ENCODE results near the gene KLHL26. TPM values are rescaled to one million over a fixed set of nuclear protein-coding genes. Genes with fewer than 3 reads are reported as not detected.
"Not testable (repeated sequence)": the region's sequence is repeated elsewhere in the genome, so short reads cannot be mapped to it uniquely, and the experiment has no call there.

The KLHL26 gene
- total RNA-seq, 4 donors from 2014 or later, result 7.9 to 23.2 (median 18.2) TPM

DNA sequence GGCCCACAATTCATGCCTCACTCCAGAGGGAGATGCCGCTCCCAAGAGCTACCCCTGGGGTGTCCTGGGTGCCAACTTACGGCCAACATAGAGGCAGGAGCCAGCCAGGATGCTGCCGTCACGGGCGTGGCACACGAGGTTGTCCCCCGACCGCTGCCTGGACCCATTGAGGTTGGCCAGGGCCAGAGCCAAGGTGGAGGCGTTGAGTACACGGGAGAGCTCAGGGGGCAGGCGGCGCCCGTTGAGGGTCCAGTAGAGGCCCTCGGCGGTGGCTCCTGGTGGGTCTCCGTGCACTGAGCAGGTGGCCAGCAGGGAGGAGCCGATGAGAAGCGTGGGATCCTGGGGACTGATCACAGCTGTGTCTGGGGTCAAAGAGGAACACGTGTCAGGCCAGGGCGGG, 37.3 kb upstream of the KLHL26 start:
- no peak for TF ChIP-seq POLR2A (IDR thresholded peaks at IDR 0.05)
- TF ChIP-seq, protein P1, sequence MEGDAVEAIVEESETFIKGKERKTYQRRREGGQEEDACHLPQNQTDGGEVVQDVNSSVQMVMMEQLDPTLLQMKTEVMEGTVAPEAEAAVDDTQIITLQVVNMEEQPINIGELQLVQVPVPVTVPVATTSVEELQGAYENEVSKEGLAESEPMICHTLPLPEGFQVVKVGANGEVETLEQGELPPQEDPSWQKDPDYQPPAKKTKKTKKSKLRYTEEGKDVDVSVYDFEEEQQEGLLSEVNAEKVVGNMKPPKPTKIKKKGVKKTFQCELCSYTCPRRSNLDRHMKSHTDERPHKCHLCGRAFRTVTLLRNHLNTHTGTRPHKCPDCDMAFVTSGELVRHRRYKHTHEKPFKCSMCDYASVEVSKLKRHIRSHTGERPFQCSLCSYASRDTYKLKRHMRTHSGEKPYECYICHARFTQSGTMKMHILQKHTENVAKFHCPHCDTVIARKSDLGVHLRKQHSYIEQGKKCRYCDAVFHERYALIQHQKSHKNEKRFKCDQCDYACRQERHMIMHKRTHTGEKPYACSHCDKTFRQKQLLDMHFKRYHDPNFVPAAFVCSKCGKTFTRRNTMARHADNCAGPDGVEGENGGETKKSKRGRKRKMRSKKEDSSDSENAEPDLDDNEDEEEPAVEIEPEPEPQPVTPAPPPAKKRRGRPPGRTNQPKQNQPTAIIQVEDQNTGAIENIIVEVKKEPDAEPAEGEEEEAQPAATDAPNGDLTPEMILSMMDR (IDR thresholded peaks at IDR 0.05), result no peak
- 81 to 88% methylated on average over 20 of the region's 20 CpGs for WGBS, 2 donors
- intact Hi-C loops (cut with DNase I; ENCODE audit: low total_unique reads), result loop anchor here (10.0 kb wide), 2 partner anchors 165 to 245 kb away; no protein-coding TSS in a partner anchor
- H3K4me3 ChIP-seq (ENCODE audit: low read depth, poor library complexity, severe bottlenecking), result no peak overlapping the region
- no peak for DNase-seq (ENCODE audit: low spot score in 2 of 2)

DNA sequence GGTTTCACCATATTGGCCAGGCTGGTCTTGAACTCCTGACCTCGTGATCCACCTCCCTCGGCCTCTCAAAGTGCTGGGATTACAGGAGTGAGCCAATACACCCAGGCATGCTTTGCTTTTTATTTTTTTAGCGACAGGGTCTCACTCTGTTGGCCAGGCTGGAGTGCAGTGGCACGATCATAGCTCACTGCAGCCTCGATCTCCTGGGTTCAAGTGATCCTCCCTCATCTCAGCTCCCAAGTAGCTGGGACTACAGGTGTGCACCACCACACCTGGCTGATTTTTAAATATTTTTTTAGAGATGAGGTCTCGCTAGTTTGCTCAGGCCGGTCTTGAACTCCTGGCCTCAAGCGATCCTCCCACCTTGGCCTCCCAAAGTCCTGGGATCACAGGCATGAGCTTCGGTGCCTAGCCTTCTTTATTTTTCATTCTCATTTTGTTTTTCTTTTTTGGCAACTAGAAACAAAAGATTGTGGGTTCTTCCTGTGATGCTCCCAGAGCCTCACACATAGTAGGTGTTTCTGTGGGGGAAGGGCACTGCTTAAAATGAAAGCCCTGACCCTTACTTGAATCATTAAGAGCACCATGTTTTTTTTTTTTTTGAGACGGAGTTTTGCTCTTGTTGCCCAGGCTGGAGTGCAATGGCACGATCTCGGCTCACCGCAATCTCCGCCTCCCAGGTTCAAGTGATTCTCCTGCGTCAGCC, 36.0 kb upstream of the KLHL26 start:
- DNase-seq (ENCODE audit: low spot score in 2 of 2); intact Hi-C loops (cut with DNase I; ENCODE audit: low total_unique reads); H3K4me3 ChIP-seq (ENCODE audit: low read depth, poor library complexity, severe bottlenecking): not testable (repeated sequence)
- 96 to 97% methylated on average over 15 of the region's 15 CpGs for WGBS, 2 donors

GRCh38 chr19:18601875-18602274, 35.0 kb upstream of the KLHL26 start:
- DNase-seq (ENCODE audit: low spot score in 2 of 2), result no peak
- no peak for TF ChIP-seq POLR2A (IDR thresholded peaks at IDR 0.05)
- TF ChIP-seq, protein P1 (IDR thresholded peaks at IDR 0.05), result no peak
- 81 to 87% methylated on average over 4 of the region's 4 CpGs for WGBS, 2 donors
- intact Hi-C loops (cut with DNase I; ENCODE audit: low total_unique reads), result no loop called here
- H3K4me3 ChIP-seq (ENCODE audit: low read depth, poor library complexity, severe bottlenecking), result no peak overlapping the region

- DNase-seq (ENCODE audit: low spot score in 2 of 2), result peak in 1 of 2 donors; percentile 83
- H3K4me3 ChIP-seq (ENCODE audit: low read depth, poor library complexity, severe bottlenecking), result no peak overlapping the region
- TF ChIP-seq POLR2A (IDR thresholded peaks at IDR 0.05), result no peak
- TF ChIP-seq, protein P1 (IDR thresholded peaks at IDR 0.05), result no peak
- WGBS, 2 donors, result 27 to 35% methylated on average over 21 to 29 of the region's 32 CpGs
- intact Hi-C loops (cut with DNase I; ENCODE audit: low total_unique reads), result no loop called here
Measured at GRCh38 chr19:18603255-18603957, 33.4 kb upstream of the KLHL26 start.

- WGBS, 2 donors, result 44 to 45% methylated on average over 22 to 24 of the region's 26 CpGs
- TF ChIP-seq POLR2A (IDR thresholded peaks at IDR 0.05), result no peak
- TF ChIP-seq, protein P1 (IDR thresholded peaks at IDR 0.05), result no peak
- no peak for DNase-seq (ENCODE audit: low spot score in 2 of 2)
- intact Hi-C loops (cut with DNase I; ENCODE audit: low total_unique reads), result no loop called here
- no peak overlapping the region for H3K4me3 ChIP-seq (ENCODE audit: low read depth, poor library complexity, severe bottlenecking)
Measured at GRCh38 chr19:18603958-18604819, 32.6 kb upstream of the KLHL26 start.

GRCh38 chr19:18604820-18605159, 32.0 kb upstream of the KLHL26 start:
- DNase-seq (ENCODE audit: low spot score in 2 of 2), result no peak
- no peak for TF ChIP-seq POLR2A (IDR thresholded peaks at IDR 0.05)
- TF ChIP-seq, protein P1 (IDR thresholded peaks at IDR 0.05), result no peak
- intact Hi-C loops (cut with DNase I; ENCODE audit: low total_unique reads), result no loop called here
- no peak overlapping the region for H3K4me3 ChIP-seq (ENCODE audit: low read depth, poor library complexity, severe bottlenecking)
- WGBS, 2 donors, result 49 to 54% methylated on average over 10 of the region's 10 CpGs
